PC-9 (cell line): ENCODE data around the gene ATG10.
"Not testable (repeated sequence)": the region's sequence is repeated elsewhere in the genome, so short reads cannot be mapped to it uniquely, and the experiment has no call there.

Source experiments
- CTCF ChIP-seq: fragments of 200-600 bp; sonication (generic); conservative IDR thresholded peaks from 2 replicates; pipeline ENCODE4 v1.6.1; 2017; ENCODE audit warnings: mixed run types, antibody characterized with exemption, mild to moderate bottlenecking, moderate library complexity
- EZH2 ChIP-seq: fragments of 200-600 bp; sonication (generic); IDR thresholded peaks from 2 replicates; pipeline ENCODE4 v1.8.0; 2017; ENCODE audit warnings: antibody characterized with exemption, low read depth

DNA sequence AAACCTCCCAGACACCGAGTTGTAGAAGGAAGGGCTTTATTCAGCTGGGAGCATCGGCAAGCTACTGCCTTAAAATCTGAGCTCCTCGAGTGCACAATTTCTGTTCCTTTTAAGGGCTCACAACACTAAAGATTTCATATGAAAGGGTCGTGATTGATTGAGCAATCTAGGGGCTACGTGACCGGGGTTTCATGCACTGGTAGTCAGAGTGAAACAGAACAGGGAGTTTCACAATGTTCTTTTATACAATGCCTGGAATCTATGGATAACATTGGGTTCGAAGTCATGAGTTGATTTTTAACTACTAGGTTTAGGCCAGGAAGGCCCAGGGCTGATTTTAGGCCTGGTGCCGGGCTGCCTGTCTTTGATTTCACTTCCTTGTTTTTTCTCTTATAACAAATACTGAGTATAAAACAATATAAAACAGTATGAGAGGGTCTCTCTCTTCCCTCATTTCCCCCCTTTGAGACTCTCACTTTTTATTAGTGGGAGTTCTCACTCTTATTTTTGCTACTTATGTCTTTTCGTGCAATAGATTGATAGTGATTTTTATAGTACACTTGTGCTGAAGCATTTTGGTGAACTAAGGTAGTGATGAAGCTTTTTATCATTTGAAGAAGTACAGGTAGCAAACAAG, 295.6 kb downstream of the ATG10 start:
- TF ChIP-seq CTCF, EZH2: not testable (repeated sequence)
